H9 (cell line): Measurements from ENCODE around the gene DOCK9. TPM values are rescaled to one million over a fixed set of nuclear protein-coding genes. Genes with fewer than 3 reads are reported as not detected.

ENCODE experiments used
- DNase-seq: peaks from one replicate; pipeline ENCODE4 v3.0.0-alpha.2; 2017
- H2AFZ ChIP-seq: one replicate; pipeline ENCODE4 v1.6.1; 2013; ENCODE audit warnings: mild to moderate bottlenecking, low read length, control low read depth, moderate library complexity
- H2AK5ac ChIP-seq: 2 replicates; pipeline ENCODE4 v1.6.1; 2013; ENCODE audit warnings: low read length, control low read depth, mixed read lengths; ENCODE audit not compliant: insufficient read length
- H2BK120ac ChIP-seq: one replicate; pipeline ENCODE4 v1.6.1; 2013; ENCODE audit warnings: low read depth, mild to moderate bottlenecking, low read length, control low read depth, inconsistent platforms; ENCODE audit not compliant: poor library complexity, severe bottlenecking
- H2BK12ac ChIP-seq: 2 replicates; pipeline ENCODE4 v1.6.1; 2013; ENCODE audit warnings: low read length, control low read depth, mixed read lengths, low read depth; ENCODE audit not compliant: insufficient read length
- H2BK15ac ChIP-seq: 2 replicates; pipeline ENCODE4 v1.6.1; 2013; ENCODE audit warnings: low read depth, low read length, control low read depth
- H2BK20ac ChIP-seq: one replicate; pipeline ENCODE4 v1.6.1; 2013; ENCODE audit warnings: low read depth, mild to moderate bottlenecking, low read length, control low read depth, inconsistent platforms; ENCODE audit not compliant: poor library complexity, severe bottlenecking
- H2BK5ac ChIP-seq: 2 replicates; pipeline ENCODE4 v1.6.1; 2013; ENCODE audit warnings: low read length, control low read depth, mixed read lengths; ENCODE audit not compliant: insufficient read length
- H3K14ac ChIP-seq: 2 replicates; pipeline ENCODE4 v1.6.1; 2013; ENCODE audit warnings: low read length, control low read depth; ENCODE audit not compliant: insufficient read depth
- H3K18ac ChIP-seq: 2 replicates; pipeline ENCODE4 v1.6.1; 2013; ENCODE audit warnings: low read depth, mild to moderate bottlenecking, mixed read lengths, low read length, control low read depth; ENCODE audit not compliant: insufficient read length
- H3K23ac ChIP-seq: 2 replicates; pipeline ENCODE4 v1.6.1; 2013; ENCODE audit warnings: low read length, control low read depth, mixed read lengths, low read depth; ENCODE audit not compliant: insufficient read length
- H3K23me2 ChIP-seq: 2 replicates; pipeline ENCODE4 v1.6.1; 2013; ENCODE audit warnings: low read depth, mild to moderate bottlenecking, mixed read lengths, low read length, control low read depth; ENCODE audit not compliant: insufficient read length, poor library complexity, severe bottlenecking
- H3K27ac ChIP-seq: 2 replicates; pipeline ENCODE4 v1.5.1; 2013; ENCODE audit warnings: low read length, control low read depth, mixed read lengths, low read depth; ENCODE audit not compliant: insufficient read length
- H3K27me3 ChIP-seq: 2 replicates; pipeline ENCODE4 v1.6.1; 2013; ENCODE audit warnings: low read length, control low read depth, inconsistent platforms; ENCODE audit not compliant: insufficient read depth
- H3K4ac ChIP-seq: 2 replicates; pipeline ENCODE4 v1.6.1; 2013; ENCODE audit warnings: low read depth, mild to moderate bottlenecking, control low read depth, inconsistent platforms, low read length, moderate library complexity
- H3K4me1 ChIP-seq: 2 replicates; pipeline ENCODE4 v1.6.1; 2013; ENCODE audit warnings: low read length, control low read depth, inconsistent platforms; ENCODE audit not compliant: insufficient read depth
- H3K4me2 ChIP-seq: 2 replicates; pipeline ENCODE4 v1.6.1; 2013; ENCODE audit warnings: low read length, control low read depth, mixed read lengths; ENCODE audit not compliant: insufficient read length, insufficient read depth
- H3K56ac ChIP-seq: 2 replicates; pipeline ENCODE4 v1.6.1; 2013; ENCODE audit warnings: low read depth, mild to moderate bottlenecking, mixed read lengths, low read length, control low read depth; ENCODE audit not compliant: insufficient read length
- H3K79me1 ChIP-seq: 2 replicates; pipeline ENCODE4 v1.6.1; 2013; ENCODE audit warnings: low read depth, mild to moderate bottlenecking, moderate library complexity, low read length, control low read depth, inconsistent platforms; ENCODE audit not compliant: insufficient read depth, poor library complexity, severe bottlenecking
- H3K79me2 ChIP-seq: 2 replicates; pipeline ENCODE4 v1.6.1; 2013; ENCODE audit warnings: low read length, control low read depth, inconsistent platforms; ENCODE audit not compliant: insufficient read depth
- H3K9ac ChIP-seq: 2 replicates; pipeline ENCODE4 v1.6.1; 2013; ENCODE audit warnings: low read length, control low read depth, mixed read lengths; ENCODE audit not compliant: insufficient read length; ENCODE audit errors: extremely low read depth
- H3K9me3 ChIP-seq: one replicate; pipeline ENCODE4 v1.6.1; 2013; ENCODE audit warnings: low read depth, low read length, inconsistent platforms; ENCODE audit not compliant: control insufficient read depth
- H3T11ph ChIP-seq: one replicate; pipeline ENCODE4 v1.6.1; 2013; ENCODE audit warnings: mild to moderate bottlenecking, low read length, control low read depth, inconsistent platforms
- H4K20me1 ChIP-seq: one replicate; pipeline ENCODE4 v1.6.1; 2013; ENCODE audit not compliant: control insufficient read depth, insufficient read length, insufficient read depth
- H4K5ac ChIP-seq: 2 replicates; pipeline ENCODE4 v1.6.1; 2013; ENCODE audit warnings: low read depth, mild to moderate bottlenecking, mixed read lengths, low read length, control low read depth; ENCODE audit not compliant: insufficient read length
- H4K8ac ChIP-seq: replicated peaks from 2 replicates; pipeline ENCODE4 v1.6.1; 2013; ENCODE audit warnings: low read length, control low read depth, mixed read lengths, low read depth; ENCODE audit not compliant: insufficient read length
- H4K91ac ChIP-seq: 2 replicates; pipeline ENCODE4 v1.6.1; 2013; ENCODE audit warnings: low read depth, mild to moderate bottlenecking, moderate library complexity, mixed read lengths, low read length, control low read depth; ENCODE audit not compliant: insufficient read length
- H3K27ac Mint-ChIP-seq, 3 experiments: 2 replicates in 2 of 3; 3 replicates in 1 of 3; pipeline ENCODE4 v1.8.0; 2020 to 2021; ENCODE audit warnings: mixed read lengths in 3 of 3, mild to moderate bottlenecking in 1 of 3, moderate library complexity in 1 of 3
- H3K27me3 Mint-ChIP-seq: 2 replicates; pipeline ENCODE4 v1.8.0; 2021; ENCODE audit warnings: low read depth, mild to moderate bottlenecking, moderate library complexity, mixed read lengths
- H3K36me3 Mint-ChIP-seq, 3 experiments: 2 replicates in 2 of 3; 3 replicates in 1 of 3; pipeline ENCODE4 v1.8.0; 2020 to 2021; ENCODE audit warnings: low read depth in 3 of 3, mixed read lengths in 3 of 3; ENCODE audit not compliant: insufficient read depth in 1 of 3
- H3K4me1 Mint-ChIP-seq, 2 experiments: 2 replicates each; pipeline ENCODE4 v1.8.0; 2020; ENCODE audit warnings: mixed read lengths in 2 of 2
- H3K4me3 Mint-ChIP-seq, 2 experiments: 2 replicates in 1 of 2; 3 replicates in 1 of 2; pipeline ENCODE4 v1.8.0; 2020 to 2021; ENCODE audit warnings: mild to moderate bottlenecking in 2 of 2, mixed read lengths in 2 of 2, moderate library complexity in 1 of 2
- H3K9me3 Mint-ChIP-seq, 2 experiments: 2 replicates in 1 of 2; 3 replicates in 1 of 2; pipeline ENCODE4 v1.8.0; 2020; ENCODE audit warnings: mild to moderate bottlenecking in 2 of 2, mixed read lengths in 2 of 2, moderate library complexity in 1 of 2
- CTCF ChIP-seq: fragments of 200-600 bp; sonication (generic); conservative IDR thresholded peaks from 3 replicates; pipeline ENCODE4 v1.8.0; 2021; ENCODE audit warnings: antibody characterized with exemption, mild to moderate bottlenecking
- WGBS: extraction: QIAGEN DNeasy Blood & Tissue Kit; methylation state at CpG from one replicate; pipeline ENCODE4 v1.1.7; 2013; ENCODE audit warnings: missing lambda C conversion rate, low lambda C conversion rate, mixed read lengths; ENCODE audit not compliant: insufficient read length; ENCODE audit errors: extremely low coverage; 5-methylcytosine and 5-hydroxymethylcytosine counted together
- total RNA-seq: library from RNA; stranded (reverse); gene quantifications from 2 replicates; pipeline ENCODE4 v1.2.1, GENCODE V29; 2021

The DOCK9 gene
- total RNA-seq, 1 experiment from 2014 or later: 23.0 TPM

DNA sequence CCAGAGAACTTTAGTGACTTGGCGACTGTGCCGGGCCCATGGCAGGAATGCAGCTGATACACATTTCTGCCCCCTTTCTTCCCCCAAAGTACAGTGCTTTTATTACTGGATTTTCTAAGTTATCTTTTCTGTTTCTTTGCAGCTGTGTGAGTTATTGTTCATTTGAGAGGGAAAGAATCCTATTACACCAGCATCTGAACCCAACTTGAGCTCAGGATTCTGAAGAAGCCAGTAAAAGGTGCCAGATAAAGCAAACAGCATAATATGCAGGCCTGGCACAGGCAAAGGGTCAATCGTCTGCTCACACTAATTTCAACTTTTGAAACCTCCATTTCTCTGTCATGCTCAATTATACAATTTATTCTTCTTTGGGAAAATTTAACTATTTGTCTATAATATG lies 93.9 kb downstream of the DOCK9 start:
- peaks cover 17 to 22% of the 10 kb centered on the region in 2 experiments for H3K4me1 Mint-ChIP-seq
- Histone ChIP-seq H4K20me1 (no peaks in the 10 kb centered on the region), H3K4me1 (peaks cover 6% of the 10 kb centered on the region; the same call in 1 of the 2 replicates), H4K5ac (no peak overlapping the region), H3K27ac (no peak overlapping the region), H3K23ac (no peak overlapping the region), H3K27me3 (no peaks in the 10 kb centered on the region), H4K8ac (no peak overlapping the region), H3K56ac (no peak overlapping the region), H3K79me1 (no peaks in the 10 kb centered on the region), H3K18ac (no peak overlapping the region), H2AK5ac (no peak overlapping the region), H3K9ac (no peak overlapping the region), H3K4me2 (no peak overlapping the region), H2BK5ac (no peak overlapping the region), H3K9me3 (no peaks in the 10 kb centered on the region), H3K14ac (no peak overlapping the region), H4K91ac (no peak overlapping the region), H2BK120ac (no peak overlapping the region), H2BK20ac (no peak overlapping the region), H3K4ac (no peak overlapping the region), H3T11ph (no peak overlapping the region), H2BK15ac (no peak overlapping the region), H3K79me2 (no peaks in the 10 kb centered on the region), H2BK12ac (no peak overlapping the region), H3K23me2 (no peaks in the 10 kb centered on the region), H2AFZ (no peak overlapping the region)
- TF ChIP-seq CTCF: no peak
- no peaks in the 10 kb centered on the region; a peak in 1 of 5 replicates for H3K9me3 Mint-ChIP-seq
- no peak overlapping the region for H3K27ac Mint-ChIP-seq
- no peak for DNase-seq
- H3K27me3 Mint-ChIP-seq: no peaks in the 10 kb centered on the region
- no peak overlapping the region for H3K4me3 Mint-ChIP-seq
- H3K36me3 Mint-ChIP-seq: peaks cover 0 to 12% (median 0%) of the 10 kb centered on the region in 3 experiments; a peak in 2 of 7 replicates
- WGBS: no CpG with 5 or more reads among the region's 3 CpGs
